Measurements from ENCODE around the gene SLC12A2.

Gene SLC12A2

GRCh38 chr5:128083033-128083810 is at the start of gene SLC12A2:
SLC12A2 (plus strand) TSS chr5:128083766; CDS start chr5:128083955, 189 bp downstream.
- peak; percentile 81 for DNase-seq

GRCh38 chr5:128035689-128036088 is 47.9 kb upstream of the SLC12A2 start:
- DNase-seq, result no peak

GRCh38 chr5:128036950-128037349 is 46.6 kb upstream of the SLC12A2 start:
- DNase-seq, result no peak

GRCh38 chr5:128038643-128039042 is 44.9 kb upstream of the SLC12A2 start:
- no peak for DNase-seq

GRCh38 chr5:128040927-128041326 is 42.6 kb upstream of the SLC12A2 start:
- DNase-seq, result no peak

- DNase-seq, result no peak
Observed at GRCh38 chr5:128052780-128053179, 30.8 kb upstream of the SLC12A2 start.

- DNase-seq, result no peak
Observed at GRCh38 chr5:128053291-128053954, 30.1 kb upstream of the SLC12A2 start.

- no peak for DNase-seq
Observed at GRCh38 chr5:128060644-128061385, 22.8 kb upstream of the SLC12A2 start.

- DNase-seq, result no peak
Observed at GRCh38 chr5:128062172-128062746, 21.3 kb upstream of the SLC12A2 start.

- no peak for DNase-seq
Observed at GRCh38 chr5:128074171-128074570, 9.4 kb upstream of the SLC12A2 start.

- DNase-seq, result no peak
Observed at GRCh38 chr5:128074953-128075352, 8.6 kb upstream of the SLC12A2 start.

GRCh38 chr5:128077526-128077925 is 6.0 kb upstream of the SLC12A2 start:
- DNase-seq, result no peak

GRCh38 chr5:128081111-128081851 is 2.3 kb upstream of the SLC12A2 start:
- DNase-seq, result no peak

GRCh38 chr5:128082551-128083032 is 974 bp upstream of the SLC12A2 start:
- peak in 1 of 2 experiments; percentile 60 for DNase-seq

- no peak for DNase-seq
Observed at GRCh38 chr5:128083811-128084227, 253 bp downstream of the SLC12A2 start.

- DNase-seq, result peak in 1 of 2 experiments; percentile 9
Observed at GRCh38 chr5:128084228-128085167, 932 bp downstream of the SLC12A2 start.

- no peak for DNase-seq
Observed at GRCh38 chr5:128085413-128085812, 1.8 kb downstream of the SLC12A2 start.

- DNase-seq, result no peak
Observed at GRCh38 chr5:128091579-128091978, 8.0 kb downstream of the SLC12A2 start.

GRCh38 chr5:128092144-128092543 is 8.6 kb downstream of the SLC12A2 start:
- DNase-seq, result no peak

GRCh38 chr5:128093368-128093767 is 9.8 kb downstream of the SLC12A2 start:
- DNase-seq, result no peak

GRCh38 chr5:128097224-128097623 is 13.7 kb downstream of the SLC12A2 start:
- no peak for DNase-seq
